GM21737 (cell line): Measurements from ENCODE around the gene FBXW8.

Experiments used
- ATAC-seq: cut with Tn5 transposase; IDR thresholded peaks from one replicate; pipeline ENCODE4 v1.9.1; 2021; ENCODE audit warnings: mild to moderate bottlenecking, moderate library complexity; ENCODE audit not compliant: unreplicated experiment

Gene FBXW8

GRCh38 chr12:117035287-117035686, 124.5 kb downstream of the FBXW8 start:
- no peak for ATAC-seq

GRCh38 chr12:117036046-117036445, 125.3 kb downstream of the FBXW8 start:
- no peak for ATAC-seq

- no peak for ATAC-seq
These were observed 125.8 kb downstream of the FBXW8 start for GRCh38 chr12:117036547-117036946.

- no peak for ATAC-seq
These were observed 126.7 kb downstream of the FBXW8 start for GRCh38 chr12:117037289-117038022.

GRCh38 chr12:117038023-117038680, 127.4 kb downstream of the FBXW8 start:
- no peak for ATAC-seq

- ATAC-seq = no peak
These were observed 128.2 kb downstream of the FBXW8 start for GRCh38 chr12:117038919-117039318.

GRCh38 chr12:117039891-117040309, 129.2 kb downstream of the FBXW8 start:
- ATAC-seq = no peak

GRCh38 chr12:117040496-117040895, 129.7 kb downstream of the FBXW8 start:
- ATAC-seq = no peak

- no peak for ATAC-seq
These were observed 131.0 kb downstream of the FBXW8 start for GRCh38 chr12:117041798-117042170.

GRCh38 chr12:117042171-117042842, 131.6 kb downstream of the FBXW8 start:
- ATAC-seq = no peak

- ATAC-seq = no peak
These were observed 132.1 kb downstream of the FBXW8 start for GRCh38 chr12:117042862-117043261.

- ATAC-seq = no peak
These were observed 133.6 kb downstream of the FBXW8 start for GRCh38 chr12:117044311-117044710.

GRCh38 chr12:117044790-117045159, 134.0 kb downstream of the FBXW8 start:
- no peak for ATAC-seq

GRCh38 chr12:117045160-117046010, 134.6 kb downstream of the FBXW8 start:
- no peak for ATAC-seq

- no peak for ATAC-seq
These were observed 135.2 kb downstream of the FBXW8 start for GRCh38 chr12:117046011-117046369.

GRCh38 chr12:117046425-117046824, 135.7 kb downstream of the FBXW8 start:
- ATAC-seq = no peak

GRCh38 chr12:117046861-117047530, 136.2 kb downstream of the FBXW8 start:
- ATAC-seq = no peak

GRCh38 chr12:117047810-117048584, 137.2 kb downstream of the FBXW8 start:
- no peak for ATAC-seq

GRCh38 chr12:117048585-117048904, 137.8 kb downstream of the FBXW8 start:
- ATAC-seq = no peak

GRCh38 chr12:117049295-117049694, 138.5 kb downstream of the FBXW8 start:
- ATAC-seq = no peak
